Transverse colon (tissue), 3 donors: Measurements from ENCODE around the gene TRAF3.

ENCODE experiments used
- CTCF ChIP-seq, 5 experiments: fragments of 200-600 bp in 3 of 5; fragments of 450-650 bp in 2 of 5; sonication (generic) in 3 of 5; IDR thresholded peaks; 1 replicate in 2 of 5; 2 replicates in 3 of 5; pipeline ENCODE4 v1.5.1; 2016 to 2017; ENCODE audit warnings: antibody characterized with exemption in 5 of 5, inconsistent platforms in 3 of 5, mild to moderate bottlenecking in 2 of 5, moderate library complexity in 1 of 5
- POLR2A ChIP-seq: fragments of 450-650 bp; IDR thresholded peaks from one replicate; pipeline ENCODE4 v1.6.1; 2016; ENCODE audit warnings: antibody characterized with exemption, mild to moderate bottlenecking, moderate library complexity

GRCh38 chr14:102779084-102779462, 1.8 kb downstream of the TRAF3 start:
- no peak for TF ChIP-seq CTCF (IDR thresholded peaks at IDR 0.05)
- TF ChIP-seq POLR2A = no peak
